Measurements from ENCODE around the gene MINDY4. TPM values are rescaled to one million over a fixed set of nuclear protein-coding genes. Genes with fewer than 3 reads are reported as not detected.

MINDY4 gene
- total RNA-seq, 2 donors from 2014 or later, result 0.74 to 1.4 TPM

GRCh38 chr7:30879139-30880124, 108.2 kb downstream of the MINDY4 start:
- no peaks in the 10 kb centered on the region for H3K36me3 Mint-ChIP-seq (ENCODE audit: low read depth)
- no peaks in the 10 kb centered on the region for H3K4me1 Mint-ChIP-seq
- no peak for ATAC-seq (replicated peaks)
- no peaks in the 10 kb centered on the region for H3K27me3 Mint-ChIP-seq
- no peak overlapping the region for H3K4me3 Mint-ChIP-seq
- H3K27ac Mint-ChIP-seq, result no peak overlapping the region
- no peaks in the 10 kb centered on the region for H3K9me3 Mint-ChIP-seq

- H3K27ac Mint-ChIP-seq, result no peak overlapping the region
- no peak overlapping the region for H3K4me3 Mint-ChIP-seq
- H3K36me3 Mint-ChIP-seq (ENCODE audit: low read depth), result no peaks in the 10 kb centered on the region
- H3K9me3 Mint-ChIP-seq, result no peaks in the 10 kb centered on the region
- no peak for ATAC-seq (replicated peaks)
- H3K4me1 Mint-ChIP-seq, result no peaks in the 10 kb centered on the region
- H3K27me3 Mint-ChIP-seq, result no peaks in the 10 kb centered on the region
Observed at GRCh38 chr7:30880125-30880720, 109.0 kb downstream of the MINDY4 start.

- no peaks in the 10 kb centered on the region for H3K9me3 Mint-ChIP-seq
- H3K27me3 Mint-ChIP-seq, result no peaks in the 10 kb centered on the region
- H3K4me1 Mint-ChIP-seq, result no peaks in the 10 kb centered on the region
- H3K4me3 Mint-ChIP-seq, result no peak overlapping the region
- ATAC-seq (replicated peaks), result no peak
- H3K36me3 Mint-ChIP-seq (ENCODE audit: low read depth), result no peaks in the 10 kb centered on the region
- H3K27ac Mint-ChIP-seq, result no peak overlapping the region
Observed at GRCh38 chr7:30880941-30881340, 109.7 kb downstream of the MINDY4 start.

- no peaks in the 10 kb centered on the region for H3K27me3 Mint-ChIP-seq
- H3K36me3 Mint-ChIP-seq (ENCODE audit: low read depth), result no peaks in the 10 kb centered on the region
- H3K27ac Mint-ChIP-seq, result no peak overlapping the region
- H3K4me3 Mint-ChIP-seq, result no peak overlapping the region
- H3K9me3 Mint-ChIP-seq, result no peaks in the 10 kb centered on the region
- no peak for ATAC-seq (replicated peaks)
- no peaks in the 10 kb centered on the region for H3K4me1 Mint-ChIP-seq
Observed at GRCh38 chr7:30881448-30881847, 110.2 kb downstream of the MINDY4 start.

GRCh38 chr7:30884881-30885280, 113.7 kb downstream of the MINDY4 start:
- no peaks in the 10 kb centered on the region for H3K36me3 Mint-ChIP-seq (ENCODE audit: low read depth)
- ATAC-seq (replicated peaks), result no peak
- no peaks in the 10 kb centered on the region for H3K4me1 Mint-ChIP-seq
- H3K9me3 Mint-ChIP-seq, result no peaks in the 10 kb centered on the region
- no peak overlapping the region for H3K27ac Mint-ChIP-seq
- H3K27me3 Mint-ChIP-seq, result no peaks in the 10 kb centered on the region
- no peak overlapping the region for H3K4me3 Mint-ChIP-seq

- ATAC-seq (replicated peaks), result no peak
- Mint-ChIP-seq H3K36me3 (ENCODE audit: low read depth) (no peaks in the 10 kb centered on the region), H3K4me3 (no peak overlapping the region), H3K27me3 (peaks cover 3% of the 10 kb centered on the region), H3K4me1 (no peaks in the 10 kb centered on the region), H3K9me3 (peaks cover 7% of the 10 kb centered on the region), H3K27ac (no peak overlapping the region)
Observed at GRCh38 chr7:30886608-30887011, 115.4 kb downstream of the MINDY4 start.

- Mint-ChIP-seq H3K4me3 (no peak overlapping the region), H3K27me3 (peaks cover 3% of the 10 kb centered on the region)
Observed at GRCh38 chr7:30887464-30887872, 116.3 kb downstream of the MINDY4 start.

GRCh38 chr7:30888747-30889146, 117.5 kb downstream of the MINDY4 start:
- Mint-ChIP-seq H3K4me3 (no peak overlapping the region), H3K4me1 (no peaks in the 10 kb centered on the region), H3K36me3 (ENCODE audit: low read depth) (no peaks in the 10 kb centered on the region), H3K27ac (no peak overlapping the region), H3K9me3 (peaks cover 7% of the 10 kb centered on the region), H3K27me3 (peaks cover 3% of the 10 kb centered on the region)
- ATAC-seq (replicated peaks), result no peak

More at GRCh38 chr7:30887464-30887872, 116.3 kb downstream of the MINDY4 start:
- Mint-ChIP-seq H3K9me3 (peaks cover 7% of the 10 kb centered on the region), H3K4me1 (no peaks in the 10 kb centered on the region), H3K27ac (no peak overlapping the region), H3K36me3 (ENCODE audit: low read depth) (no peaks in the 10 kb centered on the region)
- ATAC-seq (replicated peaks), result no peak

GRCh38 chr7:30890226-30890625, 119.0 kb downstream of the MINDY4 start:
- Mint-ChIP-seq H3K36me3 (ENCODE audit: low read depth) (no peaks in the 10 kb centered on the region), H3K27me3 (peaks cover 7% of the 10 kb centered on the region), H3K9me3 (peaks cover 7% of the 10 kb centered on the region), H3K4me3 (no peak overlapping the region), H3K27ac (no peak overlapping the region), H3K4me1 (no peaks in the 10 kb centered on the region)
- ATAC-seq (replicated peaks), result no peak

GRCh38 chr7:30893357-30893756, 122.1 kb downstream of the MINDY4 start:
- no peak overlapping the region for H3K4me3 Mint-ChIP-seq
- no peaks in the 10 kb centered on the region for H3K4me1 Mint-ChIP-seq
- H3K36me3 Mint-ChIP-seq (ENCODE audit: low read depth), result no peaks in the 10 kb centered on the region
- H3K27ac Mint-ChIP-seq, result no peak overlapping the region
- H3K9me3 Mint-ChIP-seq, result peaks cover 7% of the 10 kb centered on the region
- no peak for ATAC-seq (replicated peaks)
- peaks cover 15% of the 10 kb centered on the region for H3K27me3 Mint-ChIP-seq

GRCh38 chr7:30894009-30894408, 122.8 kb downstream of the MINDY4 start:
- peaks cover 7% of the 10 kb centered on the region for H3K9me3 Mint-ChIP-seq
- no peak overlapping the region for H3K4me3 Mint-ChIP-seq
- no peak for ATAC-seq (replicated peaks)
- H3K36me3 Mint-ChIP-seq (ENCODE audit: low read depth), result no peaks in the 10 kb centered on the region
- H3K27ac Mint-ChIP-seq, result no peak overlapping the region
- no peaks in the 10 kb centered on the region for H3K4me1 Mint-ChIP-seq
- H3K27me3 Mint-ChIP-seq, result peaks cover 15% of the 10 kb centered on the region

- Mint-ChIP-seq H3K36me3 (ENCODE audit: low read depth) (no peaks in the 10 kb centered on the region), H3K4me3 (no peak overlapping the region), H3K9me3 (peaks cover 7% of the 10 kb centered on the region), H3K27me3 (peaks cover 15% of the 10 kb centered on the region), H3K27ac (no peak overlapping the region), H3K4me1 (no peaks in the 10 kb centered on the region)
- no peak for ATAC-seq (replicated peaks)
Observed at GRCh38 chr7:30894866-30895605, 123.8 kb downstream of the MINDY4 start.

- peaks cover 15% of the 10 kb centered on the region for H3K27me3 Mint-ChIP-seq
- H3K4me1 Mint-ChIP-seq, result no peaks in the 10 kb centered on the region
- peaks cover 3% of the 10 kb centered on the region for H3K9me3 Mint-ChIP-seq
Observed at GRCh38 chr7:30896036-30896435, 124.8 kb downstream of the MINDY4 start.

GRCh38 chr7:30896783-30897637, 125.8 kb downstream of the MINDY4 start:
- Mint-ChIP-seq H3K27me3 (peaks cover 12% of the 10 kb centered on the region), H3K9me3 (no peaks in the 10 kb centered on the region), H3K4me3 (no peak overlapping the region), H3K27ac (no peak overlapping the region), H3K4me1 (no peaks in the 10 kb centered on the region), H3K36me3 (ENCODE audit: low read depth) (no peaks in the 10 kb centered on the region)
- ATAC-seq (replicated peaks), result no peak

More at GRCh38 chr7:30896036-30896435, 124.8 kb downstream of the MINDY4 start:
- Mint-ChIP-seq H3K27ac (no peak overlapping the region), H3K4me3 (no peak overlapping the region), H3K36me3 (ENCODE audit: low read depth) (no peaks in the 10 kb centered on the region)
- ATAC-seq (replicated peaks), result no peak
